Left ventricle myocardium inferior (tissue), 1 donor: Measurements from ENCODE around the gene EFL1. TPM values are rescaled to one million over a fixed set of nuclear protein-coding genes. Genes with fewer than 3 reads are reported as not detected.

ENCODE experiments used
- DNase-seq: peaks from one replicate; pipeline ENCODE4 v3.0.0-alpha.2; 2020
- H3K27ac ChIP-seq: fragments of 200-600 bp; replicated peaks from 2 replicates; pipeline ENCODE4 v1.8.0; 2021
- H3K27me3 ChIP-seq: fragments of 200-600 bp; 2 replicates; pipeline ENCODE4 v1.8.0; 2021; ENCODE audit warnings: low read depth
- H3K36me3 ChIP-seq: fragments of 200-600 bp; 2 replicates; pipeline ENCODE4 v1.8.0; 2021
- H3K4me1 ChIP-seq: fragments of 200-600 bp; 2 replicates; pipeline ENCODE4 v1.8.0; 2021
- H3K4me3 ChIP-seq: fragments of 200-600 bp; 2 replicates; pipeline ENCODE4 v1.8.0; 2021; ENCODE audit warnings: mild to moderate bottlenecking, moderate library complexity
- H3K9me3 ChIP-seq: fragments of 200-600 bp; replicated peaks from 2 replicates; pipeline ENCODE4 v1.8.0; 2021
- CTCF ChIP-seq: fragments of 200-600 bp; IDR thresholded peaks from 2 replicates; pipeline ENCODE4 v1.8.0; 2021; ENCODE audit warnings: antibody characterized with exemption, mild to moderate bottlenecking, borderline replicate concordance
- intact Hi-C: fragments of 100-400 bp; cut with micrococcal nuclease; formaldehyde crosslinking; loops from one replicate; pipeline ENCODE4 v1.11.0; 2022
- total RNA-seq: library from RNA; stranded (reverse); fragmentation: NEBNext Ultra II Directional; extraction: Animal tissue kit (Norgen Biotek cat#: 25700); gene quantifications from one replicate; pipeline ENCODE4 v1.2.1, GENCODE V29; 2021
- donor health status: DM: no; HTN: yes; CAD: no; lungs with severe emphysema.

The EFL1 gene
- total RNA-seq, 1 donor from 2014 or later = 12.9 TPM

GRCh38 chr15:82173108-82173507 lies 89.4 kb downstream of the EFL1 start:
- Histone ChIP-seq H3K9me3 (no peaks in the 10 kb centered on the region), H3K4me1 (peaks cover 22% of the 10 kb centered on the region), H3K27ac (no peak overlapping the region), H3K27me3 (no peaks in the 10 kb centered on the region), H3K4me3 (no peak overlapping the region), H3K36me3 (no peaks in the 10 kb centered on the region)
- DNase-seq = no peak
- no peak for TF ChIP-seq CTCF
- intact Hi-C loops = no loop called here

GRCh38 chr15:82172506-82172905 lies 90.0 kb downstream of the EFL1 start:
- intact Hi-C loops = no loop called here
- no peaks in the 10 kb centered on the region for H3K9me3 ChIP-seq
- TF ChIP-seq CTCF = no peak
- H3K36me3 ChIP-seq = no peaks in the 10 kb centered on the region
- H3K4me3 ChIP-seq = no peak overlapping the region
- H3K27me3 ChIP-seq = no peaks in the 10 kb centered on the region
- no peak overlapping the region for H3K27ac ChIP-seq
- no peak for DNase-seq
- H3K4me1 ChIP-seq = peaks cover 16% of the 10 kb centered on the region

- Histone ChIP-seq H3K4me1 (peaks cover 11% of the 10 kb centered on the region), H3K27me3 (no peaks in the 10 kb centered on the region), H3K27ac (no peak overlapping the region), H3K4me3 (no peak overlapping the region), H3K9me3 (no peaks in the 10 kb centered on the region), H3K36me3 (peaks cover 2% of the 10 kb centered on the region)
- TF ChIP-seq CTCF = no peak
- intact Hi-C loops = no loop called here
- no peak for DNase-seq
Observed at GRCh38 chr15:82168757-82169156, 93.8 kb downstream of the EFL1 start.

GRCh38 chr15:82168296-82168695 lies 94.2 kb downstream of the EFL1 start:
- intact Hi-C loops = no loop called here

GRCh38 chr15:82165948-82166376 lies 96.6 kb downstream of the EFL1 start:
- Histone ChIP-seq H3K27me3 (no peaks in the 10 kb centered on the region), H3K27ac (no peak overlapping the region), H3K4me3 (no peak overlapping the region), H3K36me3 (peaks cover 26% of the 10 kb centered on the region), H3K9me3 (no peaks in the 10 kb centered on the region), H3K4me1 (peaks cover 4% of the 10 kb centered on the region)
- no peak for DNase-seq
- intact Hi-C loops = no loop called here
- no peak for TF ChIP-seq CTCF

More at GRCh38 chr15:82168296-82168695, 94.2 kb downstream of the EFL1 start:
- H3K27ac ChIP-seq = no peak overlapping the region
- no peaks in the 10 kb centered on the region for H3K9me3 ChIP-seq
- H3K4me3 ChIP-seq = no peak overlapping the region
- H3K27me3 ChIP-seq = no peaks in the 10 kb centered on the region
- no peak for TF ChIP-seq CTCF
- DNase-seq = no peak
- H3K36me3 ChIP-seq = peaks cover 7% of the 10 kb centered on the region
- H3K4me1 ChIP-seq = peaks cover 11% of the 10 kb centered on the region

GRCh38 chr15:82159922-82160321 lies 102.6 kb downstream of the EFL1 start:
- intact Hi-C loops = no loop called here

More at GRCh38 chr15:82159922-82160321, 102.6 kb downstream of the EFL1 start:
- no peak overlapping the region for H3K4me3 ChIP-seq
- H3K9me3 ChIP-seq = no peaks in the 10 kb centered on the region
- TF ChIP-seq CTCF = no peak
- no peaks in the 10 kb centered on the region for H3K27me3 ChIP-seq
- no peak overlapping the region for H3K27ac ChIP-seq
- peaks cover 3% of the 10 kb centered on the region for H3K4me1 ChIP-seq
- DNase-seq = no peak
- H3K36me3 ChIP-seq = peaks cover 55% of the 10 kb centered on the region
